EL (cell line): ENCODE measurements around the gene CHMP5.
A peak's percentile ranks its signal among the peaks of the same experiment; 100 is the strongest.

ENCODE experiments used
- DNase-seq: peaks from one replicate; pipeline ENCODE4 v3.0.0-alpha.2; 2016

CHMP5 gene

DNA sequence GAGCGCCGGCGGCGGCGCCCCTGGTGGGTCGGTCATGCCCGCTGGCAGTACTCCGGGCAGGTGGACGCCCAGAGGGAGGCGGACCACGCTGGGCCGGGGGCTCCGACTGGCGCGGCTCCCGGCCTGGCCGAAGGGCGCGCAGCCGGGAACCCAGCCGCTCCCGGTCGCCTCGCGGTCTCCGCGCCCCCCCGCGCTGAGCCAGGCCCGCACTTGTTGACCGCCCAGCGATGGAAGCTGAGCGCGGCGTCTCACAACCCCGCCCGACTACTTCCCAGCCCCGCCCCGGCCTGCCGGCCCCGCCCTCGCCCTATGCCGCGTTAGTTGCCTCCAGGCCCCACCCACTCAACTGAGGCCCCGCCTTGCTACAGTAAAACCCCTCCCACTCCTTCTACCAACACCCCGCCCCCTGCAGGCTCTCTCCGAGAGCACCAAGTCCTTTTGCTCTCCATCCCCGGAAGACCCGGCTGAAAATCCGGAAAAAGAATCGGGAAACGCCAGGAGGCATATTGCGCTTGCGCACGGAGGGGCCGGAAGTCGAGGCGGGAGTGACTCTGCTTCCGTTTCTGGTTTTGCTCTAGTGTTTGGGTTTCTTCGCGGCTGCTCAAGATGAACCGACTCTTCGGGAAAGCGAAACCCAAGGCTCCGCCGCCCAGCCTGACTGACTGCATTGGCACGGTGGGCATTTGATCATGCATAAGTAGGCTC is at the start of gene CHMP5, which contains the start of gene BAG1:
Gene CHMP5, plus strand, starts transcription at position 577 of the 705 bp plus-strand sequence. Its CDS starts 30 bp downstream, at position 607.
Gene BAG1, minus strand, starts transcription at position 236 of the 705 bp plus-strand sequence.
- peak; percentile 100 for DNase-seq

DNA sequence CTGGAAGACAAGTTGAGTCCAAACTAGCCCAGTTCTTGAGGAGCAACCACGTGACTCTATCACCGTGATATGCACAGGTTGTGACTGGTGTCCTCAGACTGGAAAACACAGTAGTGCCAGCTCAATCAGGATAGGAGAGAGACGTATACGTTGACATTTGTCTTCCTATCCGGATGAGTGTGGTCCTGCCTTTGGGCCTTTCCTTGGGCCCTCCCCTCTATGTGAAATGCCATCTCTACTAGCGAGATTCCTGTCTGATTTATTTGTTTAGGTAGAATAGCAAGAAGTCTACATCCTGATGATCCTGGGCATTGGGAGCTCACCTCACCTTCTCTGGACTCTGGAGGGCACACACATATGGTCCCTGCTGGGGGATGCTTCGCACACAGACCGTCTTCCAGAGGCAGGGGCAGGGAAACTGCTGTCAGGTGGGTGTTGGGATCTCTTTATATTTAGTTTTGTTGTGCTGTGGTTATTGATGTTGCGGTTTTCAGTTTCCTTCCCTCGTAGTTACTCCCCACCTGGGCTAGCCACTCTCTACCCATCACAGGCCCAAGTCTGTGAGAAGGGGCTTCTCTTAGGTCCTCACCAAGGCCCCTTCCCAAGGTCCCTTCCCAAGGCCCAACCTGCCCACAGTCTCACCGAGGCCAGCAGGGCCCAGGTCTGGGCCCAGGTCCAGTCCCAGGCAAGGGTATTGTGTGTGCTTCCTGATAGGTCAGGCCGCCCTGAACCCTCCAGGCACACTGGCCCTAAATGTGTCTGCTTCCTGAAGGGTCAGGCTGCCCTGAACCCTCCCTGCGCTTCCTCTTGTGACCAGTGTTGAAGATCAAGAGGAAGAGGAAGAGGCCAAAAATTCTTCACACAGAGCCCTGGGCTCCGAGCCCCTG is 43.9 kb upstream of the CHMP5 start:
- DNase-seq: no peak

DNA sequence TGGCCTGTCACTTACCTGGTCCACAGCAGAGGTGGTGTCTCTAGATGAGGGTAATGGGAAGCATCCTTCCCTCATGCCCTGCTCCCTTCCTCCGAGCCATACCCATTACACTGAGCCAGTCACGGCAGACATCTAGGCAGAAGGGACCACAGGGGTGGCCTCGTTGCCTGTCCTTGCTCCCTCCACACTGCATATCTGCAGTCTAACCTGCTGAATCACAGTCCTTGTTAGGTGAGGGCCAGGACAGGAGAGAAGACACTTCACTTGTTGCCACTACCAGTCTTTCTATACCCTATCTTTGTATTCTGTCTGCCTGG is 43.3 kb upstream of the CHMP5 start:
- DNase-seq: no peak

- no peak for DNase-seq
Observed at GRCh38 chr9:33222031-33222430, 42.8 kb upstream of the CHMP5 start.

- DNase-seq: no peak
Observed at GRCh38 chr9:33223696-33224095, 41.2 kb upstream of the CHMP5 start.

DNA sequence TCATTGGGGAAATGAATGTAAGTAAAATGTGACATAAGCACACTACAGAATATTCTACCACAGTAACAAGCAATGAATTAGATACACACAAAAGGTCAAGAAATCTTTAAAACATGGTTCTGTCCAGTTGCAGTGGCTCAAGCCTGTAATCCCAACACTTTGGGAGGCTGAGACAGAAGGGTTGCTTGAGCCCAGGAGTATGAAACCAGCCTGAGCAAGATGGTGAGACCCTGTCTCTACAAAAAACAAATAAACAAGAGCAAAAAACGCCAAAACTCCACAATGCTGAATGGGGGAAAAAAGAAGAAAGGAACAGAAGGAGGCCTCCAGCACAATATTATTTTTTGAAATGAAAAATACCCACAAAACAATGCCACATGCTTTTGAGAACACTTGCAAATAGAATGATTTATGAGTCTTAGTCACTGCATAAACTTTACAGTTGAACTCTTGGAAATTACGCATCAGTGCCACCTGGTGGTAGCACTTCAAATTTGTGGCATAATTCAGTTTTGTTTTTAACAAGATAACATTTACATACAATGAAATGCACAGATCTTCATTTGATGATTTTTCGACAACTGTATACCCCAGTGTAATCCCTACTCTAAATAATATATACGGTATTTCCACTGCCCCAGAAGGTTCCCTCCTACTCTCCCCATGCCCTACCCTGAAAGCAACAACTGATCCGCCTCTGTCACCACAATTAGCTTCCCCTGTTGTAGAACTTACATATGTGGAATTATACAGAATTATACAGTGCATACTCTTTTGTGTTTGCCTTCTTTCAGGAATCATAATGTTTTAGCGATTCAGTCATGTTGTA is 39.3 kb upstream of the CHMP5 start:
- DNase-seq: peak; percentile 76

GRCh38 chr9:33227008-33227398 is 37.8 kb upstream of the CHMP5 start:
- DNase-seq: no peak

- no peak for DNase-seq
Observed at GRCh38 chr9:33227741-33228140, 37.1 kb upstream of the CHMP5 start.

GRCh38 chr9:33228606-33229005 is 36.2 kb upstream of the CHMP5 start:
- DNase-seq: no peak

- DNase-seq: no peak
Observed at GRCh38 chr9:33229359-33230114, 35.3 kb upstream of the CHMP5 start.

DNA sequence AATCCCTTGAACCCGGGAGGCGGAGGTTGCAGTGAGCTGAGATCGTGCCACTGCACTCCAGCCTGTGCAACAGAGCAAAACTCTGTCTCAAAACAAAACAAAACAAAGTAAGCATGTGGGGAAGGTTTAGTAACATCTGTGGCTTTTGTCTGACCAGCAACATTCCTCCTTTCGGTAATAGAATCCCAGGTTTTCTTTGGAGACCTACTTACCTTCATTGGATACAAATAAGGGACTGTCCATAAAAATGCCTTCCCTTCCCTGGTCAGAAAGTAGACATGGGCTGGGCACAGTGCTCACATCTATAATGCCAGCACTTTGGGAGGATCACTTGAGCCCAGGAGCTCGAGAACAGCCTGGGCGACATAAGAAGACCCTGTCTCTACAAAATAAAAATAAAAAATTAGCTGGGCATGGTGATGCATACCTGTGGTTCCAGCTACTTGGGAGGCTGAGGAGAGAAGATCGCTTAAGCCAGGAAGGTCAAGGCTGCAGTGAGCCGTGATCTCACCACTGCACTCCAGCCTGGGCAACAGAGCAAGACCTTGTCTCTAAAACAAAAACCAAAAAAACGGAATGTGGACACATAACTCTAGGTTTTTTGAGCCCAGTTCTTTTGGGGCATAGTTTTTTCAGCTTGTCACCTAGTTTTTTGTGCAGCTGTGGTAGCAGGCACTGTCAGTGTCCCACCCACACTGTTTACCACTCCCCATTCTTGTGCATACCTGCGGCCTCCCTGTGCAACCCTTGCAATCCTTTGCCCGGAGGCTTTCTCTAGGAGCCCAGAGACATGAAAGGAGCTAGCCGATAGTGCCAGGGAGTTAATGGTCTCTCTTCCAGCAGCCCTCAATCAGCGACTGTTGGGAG is 33.9 kb upstream of the CHMP5 start:
- DNase-seq: no peak

GRCh38 chr9:33231623-33231942 is 33.3 kb upstream of the CHMP5 start:
- DNase-seq: no peak

GRCh38 chr9:33232815-33233214 is 32.0 kb upstream of the CHMP5 start:
- no peak for DNase-seq

DNA sequence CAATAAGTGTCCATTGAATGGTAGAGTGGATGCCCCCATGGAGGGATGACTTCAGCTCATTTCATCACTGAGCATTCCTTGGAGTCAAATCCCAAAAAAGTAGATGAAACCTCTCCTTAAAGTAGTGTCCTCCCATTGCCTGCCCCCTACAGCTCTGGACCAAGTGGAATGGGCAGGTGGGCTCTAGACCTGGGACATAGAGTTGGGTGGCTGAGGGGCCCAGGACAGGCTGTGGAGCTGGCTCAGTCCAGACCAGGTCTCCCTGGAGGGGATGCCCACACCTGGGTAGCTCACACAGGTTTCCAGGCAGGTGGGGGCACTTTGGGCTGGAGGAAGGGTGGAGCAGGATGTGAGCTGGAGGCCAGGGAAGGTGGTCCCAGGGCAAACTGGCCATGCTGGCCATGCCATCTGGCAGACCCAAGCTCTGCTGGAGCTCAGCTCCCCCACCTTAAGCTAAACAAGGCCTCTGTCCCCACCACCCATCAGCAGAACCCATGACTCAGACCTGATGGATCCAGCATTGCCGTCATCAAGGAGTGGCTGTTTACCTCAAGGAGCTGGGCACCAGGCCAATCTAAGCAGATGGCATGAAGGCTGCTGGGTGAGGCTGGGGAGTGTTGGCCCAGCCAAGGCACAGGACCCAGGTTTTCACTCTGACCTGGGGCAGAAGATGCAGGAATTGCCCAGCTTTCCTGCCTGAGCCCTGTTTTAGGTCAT is 31.1 kb upstream of the CHMP5 start:
- DNase-seq: peak; percentile 94

DNA sequence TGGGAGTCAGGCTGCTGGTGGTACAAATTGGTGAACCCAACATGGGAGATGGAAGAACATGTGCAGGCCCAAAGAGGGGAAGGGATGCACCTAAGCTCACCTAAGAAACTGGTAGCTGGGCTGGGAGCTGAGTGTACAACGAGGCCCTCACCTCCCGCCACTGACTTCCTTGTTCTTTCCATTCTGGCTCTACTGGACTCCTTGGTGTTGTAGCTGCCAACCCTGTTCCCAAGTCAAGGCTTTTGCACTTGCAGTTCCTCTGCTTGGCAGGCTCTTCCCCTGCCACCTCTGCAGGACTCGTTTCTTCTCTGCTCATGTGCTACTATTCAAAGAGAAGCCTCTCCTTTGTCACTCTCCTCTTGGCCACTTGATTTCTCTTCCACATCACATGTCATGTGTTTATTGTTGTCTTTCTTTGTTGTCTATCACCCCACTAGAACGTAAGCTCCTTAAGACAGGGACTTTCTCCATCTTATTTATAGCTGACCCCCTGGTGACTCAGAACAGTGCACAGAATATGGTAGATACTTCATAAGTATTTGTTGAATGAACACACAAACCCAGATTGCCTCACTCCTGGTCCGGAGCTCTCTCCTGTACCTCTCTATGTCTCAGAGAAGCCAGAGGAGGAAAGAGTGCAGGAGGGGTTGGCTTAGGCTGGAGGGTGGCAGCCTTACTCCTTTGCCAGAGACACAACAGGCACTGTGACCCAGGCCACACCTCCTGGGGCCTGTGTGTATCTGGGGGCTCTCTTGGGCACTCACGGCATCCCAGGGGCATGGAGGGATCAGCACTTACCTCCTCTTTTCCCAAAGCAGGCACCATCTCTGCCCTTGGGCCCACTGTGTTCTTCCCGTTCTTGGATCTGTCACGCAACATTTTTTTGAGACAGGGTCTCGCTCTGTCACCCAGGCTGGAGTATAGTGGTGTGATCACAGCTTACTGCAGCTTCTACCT is 30.1 kb upstream of the CHMP5 start:
- peak; percentile 20 for DNase-seq

- no peak for DNase-seq
Observed at GRCh38 chr9:33236571-33236970, 28.3 kb upstream of the CHMP5 start.

DNA sequence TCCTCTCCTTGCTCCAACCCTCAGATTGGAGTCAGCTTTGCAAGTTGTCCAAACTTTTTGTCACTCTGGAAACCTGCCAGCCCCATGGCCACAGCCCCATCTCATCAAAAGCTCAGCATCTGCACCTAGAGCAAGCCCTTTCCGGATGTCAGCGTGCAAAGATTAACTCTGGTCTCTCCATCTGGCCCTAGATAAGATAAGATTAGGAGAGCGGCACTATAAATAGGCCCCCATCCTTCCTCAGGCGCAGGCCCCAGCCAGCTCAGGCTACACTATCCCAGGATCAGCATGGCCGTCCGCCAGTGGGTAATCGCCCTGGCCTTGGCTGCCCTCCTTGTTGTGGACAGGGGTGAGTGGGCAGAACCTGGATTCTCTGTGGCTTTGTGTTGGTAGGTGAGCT is 24.9 kb upstream of the CHMP5 start, which contains the start of gene SPINK4:
Gene SPINK4, plus strand, starts transcription at position 247 of the 400 bp plus-strand sequence. Its CDS starts 42 bp downstream, at position 289.
- no peak for DNase-seq

- no peak for DNase-seq
Observed at GRCh38 chr9:33241298-33241697, 23.6 kb upstream of the CHMP5 start.

GRCh38 chr9:33242609-33243134 is 22.2 kb upstream of the CHMP5 start:
- DNase-seq: no peak
